ENCODE measurements around the gene SERPIND1. TPM values are rescaled to one million over a fixed set of nuclear protein-coding genes. Genes with fewer than 3 reads are reported as not detected.

The SERPIND1 gene
- polyA plus RNA-seq, 3 donors: not detected

GRCh38 chr22:20802452-20802851, 28.5 kb downstream of the SERPIND1 start:
- Histone ChIP-seq H3K36me3 (replicated peaks in 1 of 2; ENCODE audit: control insufficient read depth in 1 of 2, insufficient read depth in 2 of 2, low read length in 2 of 2) (peaks cover 89 to 98% of the 10 kb centered on the region in 2 donors), H3K79me2 (ENCODE audit: insufficient read depth, low read length) (no peaks in the 10 kb centered on the region), H3K27ac (ENCODE audit: low read depth in 1 of 2, low read length in 2 of 2) (no peak overlapping the region), H3K27me3 (ENCODE audit: control insufficient read depth in 2 of 2, insufficient read depth in 2 of 2, low read length in 2 of 2) (no peaks in the 10 kb centered on the region), H3K9ac (ENCODE audit: insufficient read depth, low read length, poor library complexity, severe bottlenecking) (no peak overlapping the region), H3K4me3 (replicated peaks in 1 of 3; ENCODE audit: low read depth in 2 of 3, low read length in 3 of 3) (no peak overlapping the region), H4K20me1 (ENCODE audit: insufficient read depth, low read length) (no peaks in the 10 kb centered on the region), H3K4me2 (replicated peaks; ENCODE audit: extremely low read depth, low read length, poor library complexity, severe bottlenecking) (no peak overlapping the region), H2AFZ (ENCODE audit: insufficient read depth, low read depth, low read length, poor library complexity, severe bottlenecking) (no peak overlapping the region), H3K4me1 (ENCODE audit: control insufficient read depth in 1 of 2, insufficient read depth in 2 of 2, low read length in 2 of 2) (no peaks in the 10 kb centered on the region), H3K9me3 (replicated peaks in 1 of 2; ENCODE audit: control insufficient read depth in 1 of 2, insufficient read depth in 1 of 2, low read length in 2 of 2) (no peaks in the 10 kb centered on the region)
- TF ChIP-seq, protein P1, sequence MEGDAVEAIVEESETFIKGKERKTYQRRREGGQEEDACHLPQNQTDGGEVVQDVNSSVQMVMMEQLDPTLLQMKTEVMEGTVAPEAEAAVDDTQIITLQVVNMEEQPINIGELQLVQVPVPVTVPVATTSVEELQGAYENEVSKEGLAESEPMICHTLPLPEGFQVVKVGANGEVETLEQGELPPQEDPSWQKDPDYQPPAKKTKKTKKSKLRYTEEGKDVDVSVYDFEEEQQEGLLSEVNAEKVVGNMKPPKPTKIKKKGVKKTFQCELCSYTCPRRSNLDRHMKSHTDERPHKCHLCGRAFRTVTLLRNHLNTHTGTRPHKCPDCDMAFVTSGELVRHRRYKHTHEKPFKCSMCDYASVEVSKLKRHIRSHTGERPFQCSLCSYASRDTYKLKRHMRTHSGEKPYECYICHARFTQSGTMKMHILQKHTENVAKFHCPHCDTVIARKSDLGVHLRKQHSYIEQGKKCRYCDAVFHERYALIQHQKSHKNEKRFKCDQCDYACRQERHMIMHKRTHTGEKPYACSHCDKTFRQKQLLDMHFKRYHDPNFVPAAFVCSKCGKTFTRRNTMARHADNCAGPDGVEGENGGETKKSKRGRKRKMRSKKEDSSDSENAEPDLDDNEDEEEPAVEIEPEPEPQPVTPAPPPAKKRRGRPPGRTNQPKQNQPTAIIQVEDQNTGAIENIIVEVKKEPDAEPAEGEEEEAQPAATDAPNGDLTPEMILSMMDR (IDR thresholded peaks at IDR 0.05): no peak
- Mint-ChIP-seq H3K27ac (no peak overlapping the region), H3K9me3 (peaks cover 0 to 2% (median 0%) of the 10 kb centered on the region in 7 donors), H3K27me3 (ENCODE audit: low read depth in 3 of 3) (peaks cover 0 to 1% (median 0%) of the 10 kb centered on the region in 3 donors), H3K36me3 (peaks cover 83 to 97% of the 10 kb centered on the region in 2 donors), H3K4me1 (no peaks in the 10 kb centered on the region), H3K4me3 (no peak overlapping the region)
- intact Hi-C loops (cut with micrococcal nuclease): no loop called here
- 42% methylated on average over 2 of the region's 6 CpGs for WGBS (ENCODE audit: insufficient coverage)
- DNase-seq: no peak

DNA sequence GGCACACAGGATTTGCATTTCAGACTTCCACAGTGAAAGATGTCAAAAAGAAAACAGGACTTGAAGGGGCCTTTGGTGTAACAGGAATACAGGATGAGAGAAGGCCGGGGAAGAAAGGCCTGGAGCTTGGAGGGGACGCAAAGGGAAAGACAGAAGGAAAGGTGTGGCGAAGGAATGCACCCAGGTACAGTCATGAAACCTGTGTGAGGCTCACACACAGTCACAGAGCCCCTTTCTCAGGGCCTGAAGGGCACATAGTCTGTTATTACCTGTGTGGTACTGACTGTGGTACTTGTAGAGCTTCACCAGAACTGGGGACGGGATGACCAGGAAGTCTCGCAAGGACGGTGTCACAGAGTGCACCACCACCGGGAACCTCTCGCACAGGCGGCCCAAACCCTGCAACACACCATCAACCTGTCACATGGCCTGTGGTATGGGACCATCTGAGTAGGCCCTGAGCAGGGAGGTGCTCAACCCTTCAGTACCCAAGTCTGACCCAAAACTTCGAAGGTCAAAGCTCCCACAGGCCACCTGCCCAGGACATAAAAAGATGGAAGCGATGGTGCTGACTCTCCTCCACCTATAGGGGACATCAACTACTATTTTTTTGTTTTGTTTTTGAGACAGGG, 29.1 kb downstream of the SERPIND1 start:
- H3K4me3 ChIP-seq (replicated peaks in 1 of 3; ENCODE audit: low read depth in 2 of 3, low read length in 3 of 3): no peak overlapping the region
- Mint-ChIP-seq H3K36me3 (peaks cover 81 to 97% of the 10 kb centered on the region in 2 donors), H3K27me3 (ENCODE audit: low read depth in 3 of 3) (peaks cover 0 to 1% (median 0%) of the 10 kb centered on the region in 3 donors), H3K27ac (peak overlapping the region in 1 of 7 donors; percentile 1), H3K9me3 (peaks cover 0 to 2% (median 0%) of the 10 kb centered on the region in 7 donors), H3K4me1 (no peaks in the 10 kb centered on the region), H3K4me3 (no peak overlapping the region)
- H3K27me3 ChIP-seq (ENCODE audit: control insufficient read depth in 2 of 2, insufficient read depth in 2 of 2, low read length in 2 of 2): no peaks in the 10 kb centered on the region
- H2AFZ ChIP-seq (ENCODE audit: insufficient read depth, low read depth, low read length, poor library complexity, severe bottlenecking): no peak overlapping the region
- H3K27ac ChIP-seq (ENCODE audit: low read depth in 1 of 2, low read length in 2 of 2): no peak overlapping the region
- intact Hi-C loops (cut with micrococcal nuclease): no loop called here
- H3K4me2 ChIP-seq (replicated peaks; ENCODE audit: extremely low read depth, low read length, poor library complexity, severe bottlenecking): no peak overlapping the region
- DNase-seq: no peak
- no peaks in the 10 kb centered on the region for H3K79me2 ChIP-seq (ENCODE audit: insufficient read depth, low read length)
- H3K36me3 ChIP-seq (replicated peaks in 1 of 2; ENCODE audit: control insufficient read depth in 1 of 2, insufficient read depth in 2 of 2, low read length in 2 of 2): peaks cover 85 to 98% of the 10 kb centered on the region in 2 donors
- H4K20me1 ChIP-seq (ENCODE audit: insufficient read depth, low read length): no peaks in the 10 kb centered on the region
- no peak overlapping the region for H3K9ac ChIP-seq (ENCODE audit: insufficient read depth, low read length, poor library complexity, severe bottlenecking)
- H3K4me1 ChIP-seq (ENCODE audit: control insufficient read depth in 1 of 2, insufficient read depth in 2 of 2, low read length in 2 of 2): no peaks in the 10 kb centered on the region
- no peaks in the 10 kb centered on the region for H3K9me3 ChIP-seq (replicated peaks in 1 of 2; ENCODE audit: control insufficient read depth in 1 of 2, insufficient read depth in 1 of 2, low read length in 2 of 2)
- TF ChIP-seq, protein P1 (IDR thresholded peaks at IDR 0.05): no peak
- 98% methylated on average over 8 of the region's 11 CpGs for WGBS (ENCODE audit: insufficient coverage)

Data from CD14-positive monocyte (primary cell).